IPS-18c (cell line): ENCODE data around the gene EGFL6.
"Not testable (repeated sequence)": the region's sequence is repeated elsewhere in the genome, so short reads cannot be mapped to it uniquely, and the experiment has no call there.

ENCODE experiments used
- H3K4me3 ChIP-seq: 2 replicates; pipeline ENCODE4 v1.7.0; 2013; ENCODE audit warnings: low read depth, mild to moderate bottlenecking, low read length, moderate library complexity; ENCODE audit not compliant: insufficient read depth
- H3K9me3 ChIP-seq: one replicate; pipeline ENCODE4 v1.6.1; 2013; ENCODE audit warnings: mild to moderate bottlenecking, low read length, moderate library complexity; ENCODE audit not compliant: control insufficient read depth, insufficient read depth

EGFL6 gene

DNA sequence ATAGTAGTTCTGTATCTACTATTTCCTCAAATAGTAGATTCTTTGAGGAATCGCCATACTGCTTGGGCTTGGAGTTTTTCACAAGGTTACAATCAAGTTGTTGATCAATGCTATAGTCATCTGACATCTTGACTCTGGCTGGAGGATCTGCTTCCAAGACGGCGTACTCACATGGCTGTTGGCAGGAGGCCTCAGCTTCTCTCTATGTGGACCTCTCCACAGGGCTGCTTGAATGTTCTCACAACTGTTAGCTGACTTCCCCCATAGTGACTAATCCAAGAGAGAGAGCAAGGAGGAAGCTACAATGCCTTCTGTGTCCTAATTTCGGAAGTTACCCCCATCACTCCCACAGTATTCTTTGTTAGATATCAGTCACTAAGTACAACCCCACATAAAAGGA, 10.3 kb downstream of the EGFL6 start:
- H3K4me3 ChIP-seq: no peak overlapping the region
- no peaks in the 10 kb centered on the region for H3K9me3 ChIP-seq

DNA sequence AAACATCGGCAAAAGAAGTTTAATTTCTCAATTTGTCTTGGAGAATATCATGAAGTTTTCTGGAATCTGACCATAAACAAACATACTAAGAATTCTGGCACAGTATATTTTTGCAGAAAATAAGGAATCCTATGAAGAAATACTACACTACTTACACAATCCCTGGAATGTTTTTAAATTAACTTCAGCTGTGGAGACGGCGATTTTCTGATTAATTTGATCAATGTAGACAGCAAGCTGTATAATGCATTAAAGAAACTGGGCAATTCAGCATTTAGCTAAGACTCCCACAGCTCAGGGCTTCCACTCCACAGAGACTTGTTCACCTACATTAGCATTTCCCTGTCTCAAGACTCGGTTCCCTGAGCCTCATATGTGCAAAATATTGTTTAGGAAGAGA, 12.2 kb downstream of the EGFL6 start:
- no peak overlapping the region for H3K4me3 ChIP-seq
- peaks cover 4% of the 10 kb centered on the region for H3K9me3 ChIP-seq

DNA sequence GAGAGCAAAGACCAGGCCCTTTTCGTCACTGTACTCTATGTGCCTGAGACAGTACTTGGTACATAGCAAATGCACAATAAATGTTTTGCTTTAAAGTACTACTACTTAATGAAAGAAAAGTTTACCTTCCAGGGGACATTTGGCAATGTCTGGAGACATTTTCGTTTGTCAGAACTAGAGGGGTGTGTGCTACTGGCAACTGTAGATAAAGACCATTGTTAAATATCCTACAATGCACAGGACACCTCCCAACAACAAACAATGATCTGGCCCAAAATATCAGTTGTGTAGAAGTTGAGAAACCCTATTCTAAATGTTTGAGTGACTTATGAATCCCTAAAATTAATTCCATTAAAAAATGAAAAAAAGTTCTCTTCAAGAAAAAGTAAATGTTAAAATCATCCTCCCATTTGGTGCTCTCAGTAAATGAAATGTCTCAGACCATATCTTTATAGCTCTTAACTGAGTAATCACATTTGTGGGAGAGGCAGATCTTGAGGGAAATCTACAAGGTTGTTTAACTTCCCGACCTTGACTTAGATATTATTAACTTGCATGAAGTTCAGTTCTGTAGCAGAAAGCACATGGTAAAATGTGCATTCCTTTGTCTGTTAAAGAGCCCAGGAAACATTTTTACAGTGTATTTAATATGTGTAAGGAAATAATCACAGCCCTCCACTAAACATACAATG, 18.5 kb downstream of the EGFL6 start:
- H3K9me3 ChIP-seq: peaks cover 4% of the 10 kb centered on the region
- no peak overlapping the region for H3K4me3 ChIP-seq

DNA sequence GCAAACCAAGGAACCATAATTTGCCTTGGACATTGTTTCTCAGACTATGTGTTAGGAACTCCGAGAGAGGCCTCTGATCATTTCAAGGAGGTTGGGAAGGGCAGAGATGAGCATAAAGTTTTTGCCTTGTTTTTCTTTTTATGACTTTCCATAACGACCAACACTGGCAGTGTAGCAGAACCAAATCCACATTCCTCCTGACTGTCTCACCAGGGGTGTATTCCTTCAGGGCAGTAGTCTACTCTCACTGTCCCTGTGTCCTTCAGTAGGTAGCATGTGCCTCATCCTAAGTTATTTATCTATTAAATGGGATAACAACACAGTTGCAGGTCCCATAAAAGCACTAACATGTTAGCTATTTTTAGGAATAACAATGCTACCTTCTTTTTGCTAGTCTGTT, 20.8 kb downstream of the EGFL6 start:
- H3K9me3 ChIP-seq: no peaks in the 10 kb centered on the region
- no peak overlapping the region for H3K4me3 ChIP-seq

DNA sequence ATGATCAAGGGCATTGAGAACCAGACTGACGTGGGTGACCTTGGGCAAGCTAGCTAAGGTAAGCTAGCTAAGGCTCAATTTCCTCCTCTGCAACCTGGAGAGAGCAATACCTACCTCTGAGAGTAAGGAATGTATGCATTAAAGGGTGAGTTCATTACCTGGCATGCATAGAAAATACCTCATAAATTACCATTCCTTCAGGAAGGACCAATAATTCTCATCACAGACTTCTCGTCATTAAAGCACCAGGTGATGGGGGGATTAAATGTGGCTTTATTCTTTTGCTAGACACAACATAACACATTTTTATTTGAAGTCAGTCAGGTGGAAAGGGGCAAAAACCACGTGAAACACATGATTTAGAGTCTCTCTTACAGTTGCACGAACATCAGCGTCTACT, 21.5 kb downstream of the EGFL6 start:
- no peak overlapping the region for H3K4me3 ChIP-seq
- no peaks in the 10 kb centered on the region for H3K9me3 ChIP-seq

DNA sequence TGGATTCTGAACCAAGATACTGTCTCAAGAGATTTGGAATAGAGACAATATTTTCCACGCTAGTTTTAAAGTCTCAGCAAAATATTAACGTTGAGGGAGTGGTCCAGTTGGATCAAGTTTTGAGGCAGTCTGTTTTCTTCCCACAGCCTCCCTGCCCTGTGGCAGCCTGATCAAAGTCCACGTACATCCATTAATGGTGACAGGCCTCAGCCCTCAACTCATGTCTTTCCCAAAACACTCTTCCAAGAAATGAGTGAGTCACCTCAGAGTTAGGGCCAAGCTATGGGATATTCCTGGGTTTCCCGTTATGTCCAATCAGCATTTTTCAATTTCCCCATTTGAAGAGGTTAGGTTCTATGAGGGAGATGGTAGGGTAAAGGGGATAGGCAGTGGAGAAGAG, 28.5 kb downstream of the EGFL6 start:
- peaks cover 4% of the 10 kb centered on the region for H3K9me3 ChIP-seq
- H3K4me3 ChIP-seq: no peak overlapping the region

DNA sequence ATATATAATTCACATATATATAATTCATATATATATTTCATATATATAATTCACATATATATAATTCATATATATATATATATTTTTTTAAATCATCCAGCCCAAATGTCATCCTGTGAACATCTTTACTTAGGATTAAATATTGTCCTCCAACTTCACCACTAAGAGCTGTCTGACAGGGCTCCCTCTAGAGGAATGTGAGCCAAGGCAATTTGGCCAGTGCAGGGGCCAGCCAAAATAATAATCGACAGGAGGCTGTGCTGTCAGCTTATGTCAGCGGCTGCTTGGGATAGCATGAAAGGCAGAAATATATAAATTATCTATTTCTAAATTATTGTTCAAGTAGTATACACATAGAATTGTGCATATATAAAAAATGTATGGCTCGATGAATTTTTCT, 29.5 kb downstream of the EGFL6 start:
- peaks cover 4% of the 10 kb centered on the region for H3K9me3 ChIP-seq
- H3K4me3 ChIP-seq: no peak overlapping the region

DNA sequence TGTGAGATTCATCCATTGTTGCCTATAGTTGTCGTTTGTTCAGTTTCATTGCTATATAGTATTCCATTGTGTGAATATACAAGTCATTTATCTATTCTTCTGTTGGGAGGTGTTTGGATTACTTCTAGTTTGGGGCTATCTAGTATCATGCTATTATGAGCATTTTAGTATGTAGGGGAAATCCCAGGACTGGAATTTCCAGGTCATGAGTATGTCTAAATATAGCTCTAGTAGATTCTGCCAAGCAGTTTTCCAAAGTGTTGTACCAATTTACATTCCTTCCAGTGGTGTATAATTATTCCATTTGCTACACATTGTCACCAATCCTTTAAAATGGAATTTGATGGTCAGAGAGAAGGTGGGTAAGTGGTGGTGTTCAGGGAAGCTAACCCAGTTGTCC, 30.1 kb downstream of the EGFL6 start:
- H3K4me3 ChIP-seq: no peak overlapping the region
- peaks cover 4% of the 10 kb centered on the region for H3K9me3 ChIP-seq

DNA sequence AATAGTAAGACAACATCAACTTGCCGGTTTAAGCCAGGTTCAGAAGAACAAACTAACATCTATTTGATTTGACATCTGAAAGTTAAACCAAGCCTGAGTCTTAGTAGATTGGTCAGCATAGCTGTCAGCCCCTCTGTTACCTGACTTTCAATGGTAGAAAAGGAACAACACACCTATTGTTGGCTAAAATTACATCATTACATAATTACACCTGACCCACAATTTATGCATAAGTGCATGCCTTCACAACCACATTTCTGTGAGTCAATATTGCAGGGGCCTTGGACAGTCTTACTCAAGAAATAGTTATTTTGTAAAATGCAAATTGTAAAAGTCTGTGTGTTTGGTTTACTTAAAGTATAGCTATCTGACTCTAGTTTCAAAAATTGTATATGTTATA, 36.2 kb downstream of the EGFL6 start:
- H3K9me3 ChIP-seq: no peaks in the 10 kb centered on the region
- no peak overlapping the region for H3K4me3 ChIP-seq

DNA sequence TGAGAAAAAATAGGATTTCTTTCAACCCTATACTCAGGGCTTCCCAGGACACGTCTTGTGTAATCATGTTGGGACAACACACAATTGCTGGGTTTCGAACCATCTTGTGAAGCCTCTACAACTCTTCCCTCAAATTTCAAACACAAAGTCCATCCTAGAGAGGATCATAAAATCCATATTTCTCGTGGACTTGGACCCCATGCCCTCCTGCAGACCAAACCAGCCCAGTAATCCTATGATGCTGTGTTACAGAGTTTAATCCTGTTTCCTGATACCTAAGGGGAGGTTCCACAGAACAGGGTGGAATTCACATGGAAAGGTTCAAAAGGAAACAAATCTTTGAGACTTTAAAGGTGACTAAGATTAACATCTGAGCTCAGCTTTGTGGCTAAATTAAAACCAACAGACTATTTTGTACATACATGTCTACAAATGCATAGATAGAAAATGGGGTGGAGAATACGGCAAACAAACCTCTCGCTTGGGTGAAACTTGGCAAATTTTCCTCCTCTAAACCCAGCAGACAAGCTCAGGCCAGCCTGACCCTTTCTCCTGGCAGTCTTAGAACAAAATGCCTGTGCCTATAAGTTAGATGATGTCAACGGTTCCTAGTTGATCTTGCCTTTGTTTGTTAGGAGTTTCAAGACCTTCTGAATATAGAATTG, 38.1 kb downstream of the EGFL6 start:
- Histone ChIP-seq H3K9me3 (no peaks in the 10 kb centered on the region), H3K4me3 (no peak overlapping the region)

DNA sequence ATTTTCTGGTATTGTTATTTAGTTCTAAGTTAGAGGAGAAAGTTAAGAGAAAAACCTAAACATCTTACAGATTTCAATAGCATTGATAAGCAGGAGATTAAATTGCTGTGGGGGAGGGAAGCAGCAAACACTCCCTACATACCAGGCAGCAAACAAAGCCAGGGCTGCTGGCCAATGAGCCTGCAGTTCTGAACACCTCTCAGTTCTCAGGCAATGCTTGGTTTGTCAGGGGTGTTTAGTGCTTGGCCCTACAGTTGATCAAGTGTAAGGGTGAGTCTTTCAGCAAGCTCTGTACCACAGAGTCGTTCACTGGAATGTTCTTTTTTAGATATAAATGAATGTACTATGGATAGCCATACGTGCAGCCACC, 38.6 kb downstream of the EGFL6 start:
- Histone ChIP-seq H3K4me3 (no peak overlapping the region), H3K9me3 (no peaks in the 10 kb centered on the region)

DNA sequence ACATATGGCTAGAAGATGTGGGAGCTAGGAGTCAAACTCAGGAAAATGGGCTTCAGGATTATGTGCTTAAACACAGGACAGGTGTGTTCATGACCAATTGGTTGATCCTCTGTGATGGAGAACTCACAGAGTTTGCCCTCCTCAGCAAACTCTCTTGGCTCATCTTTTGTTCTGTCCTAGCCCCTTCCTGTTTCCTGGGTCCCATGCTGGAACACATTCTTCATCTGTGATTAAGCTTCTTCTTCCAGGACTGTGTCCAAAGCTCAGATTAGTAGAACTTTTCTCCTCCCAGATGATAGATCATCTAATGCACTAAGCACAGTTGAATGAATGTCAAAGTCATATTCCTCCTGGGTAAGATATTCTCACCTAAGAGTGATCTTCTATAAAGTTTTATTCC, 44.8 kb downstream of the EGFL6 start:
- H3K9me3 ChIP-seq: peaks cover 3% of the 10 kb centered on the region
- H3K4me3 ChIP-seq: no peak overlapping the region

DNA sequence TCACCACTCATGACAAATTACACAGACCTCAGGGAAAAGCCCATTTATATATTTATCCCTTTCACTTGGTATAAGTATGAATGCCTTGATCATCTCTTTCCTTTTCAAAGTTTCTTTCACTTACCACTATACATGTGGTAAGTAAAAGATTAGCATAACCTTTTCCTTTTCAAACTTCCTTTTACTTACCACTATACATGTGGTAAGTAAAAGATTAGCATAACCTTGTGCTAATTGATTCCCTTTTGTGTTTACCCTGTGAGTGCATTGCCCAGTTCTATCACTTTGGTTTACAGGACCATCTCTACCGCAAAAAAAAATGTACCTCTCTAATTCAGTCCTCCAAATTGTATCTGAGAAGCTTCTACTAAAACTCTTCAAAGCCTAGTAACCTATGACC, 50.8 kb downstream of the EGFL6 start:
- peaks cover 3% of the 10 kb centered on the region for H3K9me3 ChIP-seq

DNA sequence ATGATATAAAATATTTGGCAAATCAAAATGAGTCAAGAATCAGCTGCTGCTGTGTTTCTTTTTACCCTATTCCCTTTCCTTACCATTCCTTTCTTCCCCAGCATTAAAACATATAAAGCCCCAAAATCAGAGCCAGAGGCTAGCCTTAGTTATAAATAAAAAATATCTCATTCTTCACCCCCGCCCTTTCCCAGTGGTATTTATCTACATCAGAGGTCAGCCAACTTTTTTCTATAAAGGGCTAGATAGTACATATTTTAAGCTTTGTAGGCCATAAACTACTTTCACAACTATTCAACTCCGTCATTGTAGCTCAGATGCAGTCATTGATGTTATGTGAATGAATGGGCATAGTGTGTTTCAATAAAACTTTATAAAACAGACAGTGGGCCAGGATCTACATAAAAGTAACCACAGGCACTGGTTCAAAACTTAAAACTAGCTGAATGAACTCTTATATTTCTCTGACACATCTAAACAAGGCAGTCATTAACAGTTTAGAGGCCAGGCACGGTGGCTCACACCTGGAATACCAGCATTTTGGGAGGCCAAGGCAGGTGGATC, 53.1 kb downstream of the EGFL6 start:
- Histone ChIP-seq H3K4me3 (no peak overlapping the region), H3K9me3 (no peaks in the 10 kb centered on the region)

More for the DNA sequence above, 50.8 kb downstream of the EGFL6 start:
- H3K4me3 ChIP-seq: no peak overlapping the region

DNA sequence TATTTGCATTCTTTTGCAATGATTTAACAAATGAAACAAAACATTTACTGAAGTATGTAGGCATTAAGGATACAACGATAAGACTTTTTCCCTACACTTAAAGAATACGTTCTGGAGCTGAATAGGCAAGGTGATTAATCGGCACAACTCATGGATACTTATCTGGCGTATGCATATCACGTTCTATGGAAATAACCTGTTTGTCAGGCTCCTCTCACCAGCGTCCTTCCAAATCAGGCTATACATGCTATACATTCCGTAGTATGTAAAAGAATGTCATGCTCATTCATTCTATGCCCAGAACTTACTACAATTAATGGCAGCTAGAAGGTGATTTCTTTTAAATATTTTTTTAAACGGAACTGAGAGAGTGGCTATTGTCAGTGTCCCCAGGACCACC, 57.9 kb downstream of the EGFL6 start:
- peaks cover 6% of the 10 kb centered on the region for H3K9me3 ChIP-seq

DNA sequence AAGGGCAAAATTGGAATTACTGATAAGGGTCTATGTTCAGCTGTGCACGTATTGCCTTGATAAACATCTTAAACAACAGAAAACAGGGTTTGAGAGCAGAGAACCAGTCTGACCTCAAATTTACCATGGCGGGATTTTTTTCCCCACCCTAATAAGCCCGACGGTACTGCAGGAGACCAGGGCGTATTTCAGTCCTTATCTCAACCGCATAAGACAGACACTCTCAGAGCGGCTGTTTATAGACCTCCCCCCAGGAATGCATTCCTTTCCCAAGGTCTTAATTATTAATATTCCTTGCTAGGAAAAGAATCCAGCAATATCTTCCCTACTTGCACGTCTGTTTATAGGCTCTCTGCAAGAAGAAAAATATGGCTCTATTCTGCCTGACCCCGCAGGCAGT, 67.8 kb downstream of the EGFL6 start:
- H3K4me3 ChIP-seq, H3K9me3 ChIP-seq: not testable (repeated sequence)

More for the DNA sequence above, 57.9 kb downstream of the EGFL6 start:
- H3K4me3 ChIP-seq: no peak overlapping the region

DNA sequence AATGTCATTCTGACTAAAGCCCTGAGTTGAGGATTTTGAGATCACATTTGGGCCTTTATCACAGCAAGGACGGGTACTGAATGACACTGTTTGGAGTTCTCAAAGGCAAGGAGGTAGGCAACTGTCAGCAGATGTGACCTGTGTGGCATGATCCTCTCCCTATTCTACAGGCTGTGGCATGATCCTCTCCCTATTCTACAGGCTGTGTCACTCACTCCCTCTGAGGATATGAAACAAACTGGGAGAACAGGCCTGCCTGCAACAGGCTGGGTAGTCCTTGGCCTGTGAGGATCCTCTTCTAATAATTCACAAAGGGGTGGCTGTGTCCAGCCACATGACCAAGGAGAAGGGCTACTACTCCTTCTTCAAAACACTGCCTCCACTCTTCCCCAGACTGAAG, 68.6 kb downstream of the EGFL6 start:
- Histone ChIP-seq H3K9me3 (peaks cover 4% of the 10 kb centered on the region), H3K4me3 (no peak overlapping the region)

DNA sequence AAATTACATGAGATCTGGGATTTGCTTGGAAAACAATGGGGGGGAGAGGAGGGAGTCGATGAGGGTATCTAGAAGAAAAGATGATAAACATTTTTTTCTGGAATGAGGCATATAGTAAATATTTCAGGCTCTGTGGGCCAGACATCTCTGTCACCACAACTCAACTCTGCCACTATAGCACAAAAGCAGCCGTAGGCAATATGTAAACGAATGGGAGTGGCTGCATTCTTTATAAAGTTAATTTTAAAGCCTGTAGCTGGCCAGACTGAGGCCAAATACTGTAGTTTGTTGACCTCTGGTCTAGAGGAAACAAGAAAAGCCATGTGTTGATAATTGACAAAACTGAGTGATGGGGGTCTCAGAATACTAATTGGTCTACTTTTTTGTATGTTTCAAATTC, 69.4 kb downstream of the EGFL6 start:
- Histone ChIP-seq H3K4me3 (no peak overlapping the region), H3K9me3 (peaks cover 4% of the 10 kb centered on the region)

DNA sequence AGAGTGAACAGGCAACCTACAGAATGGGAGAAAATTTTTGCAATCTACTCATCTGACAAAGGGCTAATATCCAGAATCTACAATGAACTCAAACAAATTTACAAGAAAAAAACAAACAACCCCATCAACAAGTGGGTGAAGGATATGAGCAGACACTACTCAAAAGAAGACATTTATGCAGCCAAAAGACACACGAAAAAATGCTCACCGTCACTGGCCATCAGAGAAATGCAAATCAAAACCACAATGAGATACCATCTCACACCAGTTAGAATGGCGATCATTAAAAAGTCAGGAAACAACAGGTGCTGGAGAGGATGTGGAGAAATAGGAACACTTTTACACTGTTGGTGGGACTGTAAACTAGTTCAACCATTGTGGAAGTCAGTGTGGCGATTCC, 72.3 kb downstream of the EGFL6 start:
- H3K4me3 ChIP-seq: not testable (repeated sequence)

More for the DNA sequence above, 72.3 kb downstream of the EGFL6 start:
- H3K9me3 ChIP-seq: not testable (repeated sequence)
